GM19395 (cell line): ENCODE measurements around the gene ZSCAN2.

Experiments used
- ATAC-seq: cut with Tn5 transposase; IDR thresholded peaks from one replicate; pipeline ENCODE4 v1.9.1; 2021; ENCODE audit warnings: mild to moderate bottlenecking, moderate library complexity; ENCODE audit not compliant: unreplicated experiment

The ZSCAN2 gene

DNA sequence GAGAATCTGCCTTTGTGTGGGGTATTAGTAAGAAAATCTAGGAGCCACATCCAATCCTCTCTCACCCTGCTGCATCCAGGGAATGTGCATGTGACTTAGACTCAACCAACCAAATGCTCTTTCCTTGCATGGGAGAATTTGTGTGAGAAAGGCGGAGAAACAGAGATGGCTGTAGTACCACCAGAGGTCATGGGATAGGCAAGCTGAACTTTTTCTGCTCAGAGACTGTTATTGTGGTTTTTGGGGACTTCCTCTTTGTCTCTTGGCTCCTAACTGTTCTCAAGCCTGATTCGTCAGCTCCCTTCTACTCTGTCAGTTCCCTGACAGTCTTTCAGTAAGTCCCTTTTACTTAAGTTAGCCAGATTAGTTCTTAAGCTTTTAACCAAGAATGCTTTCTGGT, 2.6 kb upstream of the ZSCAN2 start:
- ATAC-seq: peak; percentile 57

DNA sequence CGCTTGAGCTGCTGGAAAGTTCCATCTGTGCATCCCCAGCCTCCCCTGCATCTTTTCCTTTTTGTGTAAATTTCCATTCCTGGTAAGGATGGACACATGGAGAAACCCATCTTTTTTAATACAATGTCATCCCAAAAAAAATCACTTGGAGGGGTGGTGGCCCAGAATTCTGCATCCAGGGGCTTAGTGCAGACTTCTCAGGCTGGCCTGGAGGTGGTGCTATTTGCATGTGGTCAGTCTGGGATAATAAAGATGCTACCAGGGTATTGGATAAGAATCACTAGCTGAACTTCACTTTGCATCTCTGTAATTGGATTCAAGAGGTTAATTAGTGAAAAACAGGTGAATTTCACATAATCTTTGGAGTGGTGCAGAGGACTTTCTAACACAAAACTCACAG, 1.8 kb upstream of the ZSCAN2 start:
- no peak for ATAC-seq

DNA sequence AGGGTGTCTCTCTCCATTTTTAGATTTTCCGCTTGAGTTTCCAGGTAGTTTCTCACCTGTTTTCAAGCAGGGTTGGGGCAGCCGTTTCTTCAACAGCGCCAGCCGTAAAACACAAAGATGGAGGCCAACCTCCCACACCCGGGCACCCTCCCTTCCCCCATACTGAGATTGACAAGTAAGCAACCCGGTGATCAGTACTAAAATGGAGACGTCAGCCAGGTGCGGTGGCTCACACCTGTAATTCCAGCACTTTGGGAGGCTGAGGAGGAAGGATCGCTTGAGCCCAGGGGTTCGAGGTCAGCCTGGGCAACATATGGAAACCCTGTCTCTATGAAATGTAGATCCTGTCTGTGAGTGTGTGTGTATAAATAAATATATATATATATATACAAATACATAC, 903 bp upstream of the ZSCAN2 start:
- no peak for ATAC-seq

- peak; percentile 17 for ATAC-seq
Measured at GRCh38 chr15:84600331-84600686, 500 bp upstream of the ZSCAN2 start.

DNA sequence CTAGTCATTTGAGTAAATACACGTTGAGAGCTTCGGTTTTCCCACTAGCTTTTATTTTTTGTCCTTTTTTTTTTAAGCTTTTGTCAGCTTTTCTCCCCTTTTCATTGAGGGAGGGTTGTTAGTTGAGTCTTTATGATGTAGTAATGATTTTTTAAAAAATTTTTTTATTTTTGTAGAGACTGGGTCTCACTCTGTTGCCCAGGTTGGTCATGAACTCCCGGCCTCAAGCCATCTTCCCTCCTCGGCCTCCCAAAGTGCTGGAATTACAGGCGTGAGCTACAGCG, 688 bp downstream of the ZSCAN2 start:
- no peak for ATAC-seq

- ATAC-seq: no peak
Measured at GRCh38 chr15:84603630-84604379, 3.0 kb downstream of the ZSCAN2 start.

DNA sequence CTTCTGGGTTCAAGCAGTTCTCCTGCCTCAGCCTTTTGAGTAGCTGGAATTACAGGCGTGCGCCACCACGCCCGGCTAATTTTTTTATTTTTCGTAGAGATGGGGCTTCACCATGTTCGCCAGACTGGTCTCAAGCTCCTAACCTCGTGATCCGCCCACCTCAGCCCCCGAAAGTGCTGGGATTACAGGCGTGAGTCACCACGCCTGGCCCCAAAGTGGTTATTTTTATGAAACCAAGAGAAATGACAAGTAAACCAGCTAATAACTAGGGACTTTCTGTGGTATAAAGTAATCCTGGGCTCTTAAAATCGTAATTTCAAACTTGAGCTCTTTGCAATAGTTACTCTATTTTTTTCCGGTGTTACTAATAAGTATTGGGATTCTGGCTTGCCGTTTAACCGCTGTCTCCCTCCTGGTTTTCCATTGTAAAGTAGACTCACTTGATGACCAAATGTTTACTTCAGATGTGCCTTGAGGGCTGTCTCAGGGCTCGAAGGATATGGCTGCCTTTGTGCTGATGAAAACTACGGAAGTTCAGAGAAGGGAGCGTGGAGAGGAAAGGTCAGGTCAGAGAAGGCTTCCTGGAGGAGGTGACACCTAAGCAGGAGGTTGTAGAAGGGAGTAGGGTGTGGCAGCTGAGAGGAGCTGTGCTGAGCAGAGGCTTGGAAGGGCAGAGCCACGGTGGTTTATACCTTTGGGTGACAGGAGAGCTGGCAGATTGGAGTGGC, 4.2 kb downstream of the ZSCAN2 start:
- no peak for ATAC-seq

DNA sequence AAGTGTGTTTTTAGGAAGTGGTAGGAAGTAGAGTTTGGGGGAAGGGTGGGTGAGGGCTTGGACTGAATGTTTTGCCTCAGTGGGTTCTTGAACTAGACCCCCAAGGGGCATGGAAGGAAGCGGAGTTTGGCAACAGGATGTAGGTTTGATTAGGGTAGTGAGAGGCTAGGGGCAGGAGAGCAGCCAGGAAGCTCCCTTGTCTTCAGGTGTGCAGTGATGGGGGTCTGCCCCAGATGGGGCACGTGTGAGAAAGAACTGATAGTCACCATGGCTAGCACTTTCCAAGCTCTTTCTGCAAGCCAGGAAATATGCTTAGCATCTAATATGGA, 4.7 kb downstream of the ZSCAN2 start:
- ATAC-seq: no peak

DNA sequence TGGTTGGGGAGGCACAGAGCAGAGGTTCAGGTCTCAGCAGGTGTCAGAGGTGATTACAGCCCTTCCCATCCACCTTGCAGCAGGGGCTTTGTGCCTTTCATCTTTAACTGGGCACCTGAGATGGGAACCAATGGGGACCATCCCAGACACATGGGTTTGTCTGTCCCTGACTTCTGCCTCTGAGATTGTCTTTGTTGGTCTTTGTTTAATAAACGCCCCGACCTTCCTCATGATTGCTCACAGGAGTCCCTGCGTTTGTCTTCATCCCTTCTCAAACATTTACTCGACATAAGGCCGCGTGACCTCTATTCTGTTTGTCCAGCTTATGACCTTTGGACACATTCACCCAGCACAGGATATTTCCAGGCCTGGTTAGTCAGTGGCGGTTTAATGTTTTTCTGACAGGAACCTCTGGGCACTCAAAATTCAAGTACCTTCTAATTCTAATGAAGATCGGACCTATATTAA, 5.9 kb downstream of the ZSCAN2 start:
- ATAC-seq: no peak

- ATAC-seq: no peak
Measured at GRCh38 chr15:84608707-84609284, 8.0 kb downstream of the ZSCAN2 start.

GRCh38 chr15:84609818-84610525, 9.2 kb downstream of the ZSCAN2 start:
- ATAC-seq: no peak

DNA sequence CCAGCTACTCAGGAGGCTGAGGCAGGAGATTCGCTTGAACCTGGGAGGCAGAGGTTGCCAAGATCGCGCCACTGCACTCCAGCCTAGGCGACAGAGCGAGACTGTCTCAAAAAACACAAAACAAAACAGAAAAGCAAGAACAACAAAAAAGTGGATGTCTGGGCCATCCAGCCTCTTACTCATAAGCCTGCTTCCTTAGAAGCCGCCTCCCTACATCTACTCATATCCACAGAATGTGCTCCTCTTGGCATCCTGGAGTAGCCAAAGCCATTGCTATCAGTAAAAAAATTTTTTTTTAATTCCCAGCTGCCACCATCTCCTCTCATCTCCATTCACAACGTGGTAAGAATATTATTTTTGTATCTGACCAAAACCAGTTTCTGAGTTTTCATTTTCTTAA, 10.8 kb downstream of the ZSCAN2 start:
- no peak for ATAC-seq

- ATAC-seq: no peak
Measured at GRCh38 chr15:84616235-84616634, 15.4 kb downstream of the ZSCAN2 start.

DNA sequence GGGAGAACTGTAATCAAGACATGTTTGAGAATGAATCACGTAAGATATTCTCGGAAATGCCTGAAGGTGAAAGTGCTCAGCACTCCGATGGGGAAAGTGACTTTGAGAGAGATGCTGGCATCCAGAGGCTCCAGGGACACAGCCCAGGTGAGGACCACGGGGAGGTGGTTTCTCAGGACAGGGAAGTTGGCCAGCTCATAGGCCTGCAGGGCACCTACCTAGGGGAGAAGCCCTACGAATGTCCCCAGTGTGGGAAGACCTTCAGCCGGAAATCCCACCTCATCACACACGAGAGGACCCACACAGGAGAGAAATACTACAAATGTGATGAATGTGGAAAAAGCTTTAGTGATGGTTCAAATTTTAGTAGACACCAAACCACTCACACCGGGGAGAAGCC, 19.8 kb downstream of the ZSCAN2 start:
- ATAC-seq: no peak

- no peak for ATAC-seq
Measured at GRCh38 chr15:84621358-84621979, 20.7 kb downstream of the ZSCAN2 start.

- ATAC-seq: no peak
Measured at GRCh38 chr15:84624359-84624758, 23.6 kb downstream of the ZSCAN2 start.

DNA sequence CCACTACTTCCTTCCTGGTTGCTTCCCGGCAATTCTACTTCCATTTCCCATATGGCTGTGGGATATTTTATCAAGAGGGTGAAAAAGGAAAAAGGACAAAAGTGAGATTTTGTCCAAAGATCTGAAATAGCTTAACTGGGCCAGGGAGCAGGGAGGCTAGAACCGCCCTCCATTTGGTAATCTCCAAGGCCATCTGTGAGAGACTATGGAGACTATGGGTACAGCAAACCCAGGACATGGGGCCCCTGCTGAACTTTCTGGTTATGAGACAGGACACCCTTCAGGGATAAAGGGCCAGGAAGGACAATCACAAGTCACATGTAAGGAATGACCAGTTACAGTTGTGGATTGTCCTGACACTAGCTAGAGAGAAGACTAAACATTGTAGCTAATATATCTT, 24.3 kb downstream of the ZSCAN2 start:
- ATAC-seq: no peak

GRCh38 chr15:84629033-84629432, 28.2 kb downstream of the ZSCAN2 start:
- ATAC-seq: no peak

GRCh38 chr15:84631706-84632272, 31.0 kb downstream of the ZSCAN2 start:
- no peak for ATAC-seq

DNA sequence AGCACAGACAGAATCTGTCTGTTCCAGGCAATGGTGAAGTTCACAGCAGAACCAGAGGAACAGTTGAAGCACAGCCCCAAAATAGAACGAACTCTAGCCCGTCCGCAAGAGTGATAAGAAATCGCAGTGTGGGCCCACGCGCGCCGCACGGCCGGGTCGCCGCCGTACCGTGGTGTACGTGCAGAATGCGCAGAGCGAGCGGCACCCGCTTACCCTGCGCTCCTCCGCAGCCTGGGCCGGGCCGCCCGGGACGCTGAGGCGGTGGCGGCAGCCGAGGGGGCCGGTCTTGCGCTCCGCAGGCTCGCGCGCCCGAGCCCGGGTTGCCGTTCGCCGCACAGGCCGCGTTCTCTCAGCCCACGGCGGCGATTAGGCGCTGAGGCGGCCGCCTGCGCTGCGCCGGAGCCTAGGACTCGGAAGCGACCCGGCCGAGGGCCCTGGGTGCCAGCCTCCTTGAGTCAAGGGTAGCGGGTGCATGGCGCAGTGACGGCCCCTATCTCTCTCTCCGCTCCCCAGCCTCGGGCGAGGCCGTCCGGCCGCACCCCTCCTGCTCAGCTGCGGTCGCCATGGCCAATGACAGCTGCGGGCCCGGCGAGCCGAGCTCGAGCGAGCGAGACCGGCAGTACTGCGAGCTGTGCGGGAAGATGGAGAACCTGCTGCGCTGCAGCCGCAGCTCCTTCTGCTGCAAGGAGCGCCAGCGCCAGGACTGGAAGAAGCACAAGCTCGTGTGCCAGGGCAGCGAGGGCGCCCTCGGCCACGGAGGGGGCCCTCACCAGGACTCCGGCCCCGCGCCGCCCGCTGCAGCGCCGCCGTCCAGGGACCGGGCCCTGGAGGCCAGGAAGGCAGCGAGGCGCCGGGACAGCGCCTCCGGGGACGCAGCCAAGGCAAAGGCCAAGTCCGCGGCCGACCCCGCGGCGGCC, 32.8 kb downstream of the ZSCAN2 start:
- peak; percentile 43 for ATAC-seq
